H1 (cell line): ENCODE results near the gene PLXNB1. TPM values are rescaled to one million over a fixed set of nuclear protein-coding genes. Genes with fewer than 3 reads are reported as not detected.

Experiments used
- BACH1 ChIP-seq: IDR thresholded peaks from 2 replicates; pipeline ENCODE4 v1.6.1; 2012; ENCODE audit warnings: low read length, improper control_type of control experiment
- GABPA ChIP-seq: IDR thresholded peaks from 2 replicates; pipeline ENCODE4 v1.6.1; 2011; ENCODE audit warnings: mild to moderate bottlenecking, low read length, moderate library complexity, borderline replicate concordance; ENCODE audit not compliant: insufficient read depth
- HDAC2 ChIP-seq, 2 experiments: fragments of 300-600 bp in 1 of 2; sonication (generic) in 1 of 2; IDR thresholded peaks; 2 replicates each; pipeline ENCODE4 v1.6.1; 2011 to 2012; ENCODE audit warnings: low read depth in 2 of 2, low read length in 2 of 2, mild to moderate bottlenecking in 2 of 2, moderate library complexity in 2 of 2, borderline replicate concordance in 1 of 2, inconsistent platforms in 1 of 2
- NRF1 ChIP-seq: IDR thresholded peaks from 2 replicates; pipeline ENCODE4 v1.6.1; 2011; ENCODE audit warnings: mild to moderate bottlenecking, low read depth, low read length, improper control_type of control experiment
- PHF8 ChIP-seq: fragments of 200-600 bp; sonication (generic); conservative IDR thresholded peaks from 2 replicates; pipeline ENCODE4 v1.7.1; 2012; ENCODE audit warnings: low read depth, mild to moderate bottlenecking, inconsistent platforms, low read length, moderate library complexity
- RBBP5 ChIP-seq: IDR thresholded peaks from 2 replicates; pipeline ENCODE4 v1.7.1; 2012; ENCODE audit warnings: low read depth, mild to moderate bottlenecking, inconsistent platforms, low read length, moderate library complexity, borderline replicate concordance
- RFX5 ChIP-seq: IDR thresholded peaks from 2 replicates; pipeline ENCODE4 v1.6.1; 2011; ENCODE audit warnings: low read depth, low read length, improper control_type of control experiment, borderline replicate concordance
- YY1 ChIP-seq: IDR thresholded peaks from 2 replicates; pipeline ENCODE4 v1.6.1; 2011; ENCODE audit warnings: low read depth, mild to moderate bottlenecking, low read length
- polyA plus RNA-seq, 7 experiments: library from polyadenylated mRNA; depleted of rRNA in 3 of 7; stranded (reverse) in 5 of 7; unstranded in 2 of 7; fragments of >200 nt in 5 of 7; fragments of 200-250 nt in 2 of 7; gene quantifications; 1 replicate in 5 of 7; 2 replicates in 1 of 7; 4 replicates in 1 of 7; pipeline versions ENCODE4 v1.2.1 to v1.2.3, GENCODE V29; 2011 to 2013; ENCODE audit warnings: missing spikeins in 2 of 7, mixed read lengths in 2 of 7
- total RNA-seq: library from RNA; stranded (reverse); fragmentation: NEBNext Ultra II Directional; extraction: Animal tissue kit (Norgen Biotek cat#: 25700); gene quantifications from 2 replicates; pipeline ENCODE4 v1.2.1, GENCODE V29; 2021
- TF ChIP-seq, protein P1 (sequence below): fragments of 300-600 bp; sonication (generic); IDR thresholded peaks from 2 replicates; pipeline ENCODE4 v1.7.1; 2012; ENCODE audit warnings: low read length, moderate library complexity, mild to moderate bottlenecking, inconsistent platforms; ENCODE audit not compliant: insufficient replicate concordance
- TF ChIP-seq, protein P2 (sequence below): IDR thresholded peaks from 2 replicates; pipeline ENCODE4 v1.6.1; 2011; ENCODE audit warnings: low read length, improper control_type of control experiment

Gene PLXNB1
- total and polyA plus RNA-seq, 2 of the 8 experiments (the other 6 are each of a cell fraction or from before 2014, with no cell fraction given), result 109 to 114 TPM

DNA sequence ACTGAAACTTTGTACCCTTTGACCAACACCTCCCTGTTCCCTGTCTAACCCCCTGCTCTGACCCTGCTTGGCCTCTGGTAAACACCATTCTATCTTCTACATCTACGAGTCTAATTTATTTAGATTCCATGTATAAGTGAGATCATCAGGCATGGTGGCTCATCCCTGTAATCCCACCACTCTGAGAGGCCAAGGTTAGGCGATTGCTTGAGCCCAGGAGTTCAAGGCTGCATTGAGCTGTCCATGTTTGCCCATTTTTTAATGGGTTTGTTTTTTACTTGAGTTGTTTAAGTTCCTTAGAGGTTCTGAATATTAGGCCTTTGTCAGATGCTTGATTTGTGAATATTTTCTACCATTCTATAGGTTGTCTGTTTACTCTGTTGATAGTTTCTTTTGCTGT is 40.9 kb downstream of the PLXNB1 start (continued):
- TF ChIP-seq, protein P1, sequence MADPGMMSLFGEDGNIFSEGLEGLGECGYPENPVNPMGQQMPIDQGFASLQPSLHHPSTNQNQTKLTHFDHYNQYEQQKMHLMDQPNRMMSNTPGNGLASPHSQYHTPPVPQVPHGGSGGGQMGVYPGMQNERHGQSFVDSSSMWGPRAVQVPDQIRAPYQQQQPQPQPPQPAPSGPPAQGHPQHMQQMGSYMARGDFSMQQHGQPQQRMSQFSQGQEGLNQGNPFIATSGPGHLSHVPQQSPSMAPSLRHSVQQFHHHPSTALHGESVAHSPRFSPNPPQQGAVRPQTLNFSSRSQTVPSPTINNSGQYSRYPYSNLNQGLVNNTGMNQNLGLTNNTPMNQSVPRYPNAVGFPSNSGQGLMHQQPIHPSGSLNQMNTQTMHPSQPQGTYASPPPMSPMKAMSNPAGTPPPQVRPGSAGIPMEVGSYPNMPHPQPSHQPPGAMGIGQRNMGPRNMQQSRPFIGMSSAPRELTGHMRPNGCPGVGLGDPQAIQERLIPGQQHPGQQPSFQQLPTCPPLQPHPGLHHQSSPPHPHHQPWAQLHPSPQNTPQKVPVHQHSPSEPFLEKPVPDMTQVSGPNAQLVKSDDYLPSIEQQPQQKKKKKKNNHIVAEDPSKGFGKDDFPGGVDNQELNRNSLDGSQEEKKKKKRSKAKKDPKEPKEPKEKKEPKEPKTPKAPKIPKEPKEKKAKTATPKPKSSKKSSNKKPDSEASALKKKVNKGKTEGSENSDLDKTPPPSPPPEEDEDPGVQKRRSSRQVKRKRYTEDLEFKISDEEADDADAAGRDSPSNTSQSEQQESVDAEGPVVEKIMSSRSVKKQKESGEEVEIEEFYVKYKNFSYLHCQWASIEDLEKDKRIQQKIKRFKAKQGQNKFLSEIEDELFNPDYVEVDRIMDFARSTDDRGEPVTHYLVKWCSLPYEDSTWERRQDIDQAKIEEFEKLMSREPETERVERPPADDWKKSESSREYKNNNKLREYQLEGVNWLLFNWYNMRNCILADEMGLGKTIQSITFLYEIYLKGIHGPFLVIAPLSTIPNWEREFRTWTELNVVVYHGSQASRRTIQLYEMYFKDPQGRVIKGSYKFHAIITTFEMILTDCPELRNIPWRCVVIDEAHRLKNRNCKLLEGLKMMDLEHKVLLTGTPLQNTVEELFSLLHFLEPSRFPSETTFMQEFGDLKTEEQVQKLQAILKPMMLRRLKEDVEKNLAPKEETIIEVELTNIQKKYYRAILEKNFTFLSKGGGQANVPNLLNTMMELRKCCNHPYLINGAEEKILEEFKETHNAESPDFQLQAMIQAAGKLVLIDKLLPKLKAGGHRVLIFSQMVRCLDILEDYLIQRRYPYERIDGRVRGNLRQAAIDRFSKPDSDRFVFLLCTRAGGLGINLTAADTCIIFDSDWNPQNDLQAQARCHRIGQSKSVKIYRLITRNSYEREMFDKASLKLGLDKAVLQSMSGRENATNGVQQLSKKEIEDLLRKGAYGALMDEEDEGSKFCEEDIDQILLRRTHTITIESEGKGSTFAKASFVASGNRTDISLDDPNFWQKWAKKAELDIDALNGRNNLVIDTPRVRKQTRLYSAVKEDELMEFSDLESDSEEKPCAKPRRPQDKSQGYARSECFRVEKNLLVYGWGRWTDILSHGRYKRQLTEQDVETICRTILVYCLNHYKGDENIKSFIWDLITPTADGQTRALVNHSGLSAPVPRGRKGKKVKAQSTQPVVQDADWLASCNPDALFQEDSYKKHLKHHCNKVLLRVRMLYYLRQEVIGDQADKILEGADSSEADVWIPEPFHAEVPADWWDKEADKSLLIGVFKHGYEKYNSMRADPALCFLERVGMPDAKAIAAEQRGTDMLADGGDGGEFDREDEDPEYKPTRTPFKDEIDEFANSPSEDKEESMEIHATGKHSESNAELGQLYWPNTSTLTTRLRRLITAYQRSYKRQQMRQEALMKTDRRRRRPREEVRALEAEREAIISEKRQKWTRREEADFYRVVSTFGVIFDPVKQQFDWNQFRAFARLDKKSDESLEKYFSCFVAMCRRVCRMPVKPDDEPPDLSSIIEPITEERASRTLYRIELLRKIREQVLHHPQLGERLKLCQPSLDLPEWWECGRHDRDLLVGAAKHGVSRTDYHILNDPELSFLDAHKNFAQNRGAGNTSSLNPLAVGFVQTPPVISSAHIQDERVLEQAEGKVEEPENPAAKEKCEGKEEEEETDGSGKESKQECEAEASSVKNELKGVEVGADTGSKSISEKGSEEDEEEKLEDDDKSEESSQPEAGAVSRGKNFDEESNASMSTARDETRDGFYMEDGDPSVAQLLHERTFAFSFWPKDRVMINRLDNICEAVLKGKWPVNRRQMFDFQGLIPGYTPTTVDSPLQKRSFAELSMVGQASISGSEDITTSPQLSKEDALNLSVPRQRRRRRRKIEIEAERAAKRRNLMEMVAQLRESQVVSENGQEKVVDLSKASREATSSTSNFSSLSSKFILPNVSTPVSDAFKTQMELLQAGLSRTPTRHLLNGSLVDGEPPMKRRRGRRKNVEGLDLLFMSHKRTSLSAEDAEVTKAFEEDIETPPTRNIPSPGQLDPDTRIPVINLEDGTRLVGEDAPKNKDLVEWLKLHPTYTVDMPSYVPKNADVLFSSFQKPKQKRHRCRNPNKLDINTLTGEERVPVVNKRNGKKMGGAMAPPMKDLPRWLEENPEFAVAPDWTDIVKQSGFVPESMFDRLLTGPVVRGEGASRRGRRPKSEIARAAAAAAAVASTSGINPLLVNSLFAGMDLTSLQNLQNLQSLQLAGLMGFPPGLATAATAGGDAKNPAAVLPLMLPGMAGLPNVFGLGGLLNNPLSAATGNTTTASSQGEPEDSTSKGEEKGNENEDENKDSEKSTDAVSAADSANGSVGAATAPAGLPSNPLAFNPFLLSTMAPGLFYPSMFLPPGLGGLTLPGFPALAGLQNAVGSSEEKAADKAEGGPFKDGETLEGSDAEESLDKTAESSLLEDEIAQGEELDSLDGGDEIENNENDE, result no peak
- no peak for TF ChIP-seq HDAC2 (IDR thresholded peaks at IDR 0.05; ENCODE audit: borderline replicate concordance in 1 of 2, low read depth in 2 of 2, low read length in 2 of 2)
- no peak for TF ChIP-seq RBBP5
- no peak for TF ChIP-seq BACH1
- no peak for TF ChIP-seq RFX5
- TF ChIP-seq GABPA, result no peak
- no peak for TF ChIP-seq NRF1
- no peak for TF ChIP-seq YY1
- TF ChIP-seq, protein P2, sequence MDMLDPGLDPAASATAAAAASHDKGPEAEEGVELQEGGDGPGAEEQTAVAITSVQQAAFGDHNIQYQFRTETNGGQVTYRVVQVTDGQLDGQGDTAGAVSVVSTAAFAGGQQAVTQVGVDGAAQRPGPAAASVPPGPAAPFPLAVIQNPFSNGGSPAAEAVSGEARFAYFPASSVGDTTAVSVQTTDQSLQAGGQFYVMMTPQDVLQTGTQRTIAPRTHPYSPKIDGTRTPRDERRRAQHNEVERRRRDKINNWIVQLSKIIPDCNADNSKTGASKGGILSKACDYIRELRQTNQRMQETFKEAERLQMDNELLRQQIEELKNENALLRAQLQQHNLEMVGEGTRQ, result no peak
- TF ChIP-seq PHF8, result no peak
